G401 (cell line): ENCODE measurements around the gene SEC61A1. TPM values are rescaled to one million over a fixed set of nuclear protein-coding genes. Genes with fewer than 3 reads are reported as not detected.
A peak's percentile ranks its signal among the peaks of the same experiment; 100 is the strongest.

Experiments used
- DNase-seq: peaks from one replicate; pipeline ENCODE4 v3.0.0-alpha.2; 2015; ENCODE audit warnings: low spot score
- in situ Hi-C: cut with HindIII; loops from 2 replicates; pipeline ENCODE4 v1.10.0; 2016; ENCODE audit warnings: low sequenced_read_pairs, mixed read lengths
- total RNA-seq: library from RNA; depleted of rRNA; stranded (reverse); fragments of >200 nt; shearing (Covaris generic); gene quantifications from 2 replicates; pipeline ENCODE4 v1.2.3, GENCODE V29; 2014

The SEC61A1 gene
- total RNA-seq, 1 experiment from 2014 or later = 174 TPM

DNA sequence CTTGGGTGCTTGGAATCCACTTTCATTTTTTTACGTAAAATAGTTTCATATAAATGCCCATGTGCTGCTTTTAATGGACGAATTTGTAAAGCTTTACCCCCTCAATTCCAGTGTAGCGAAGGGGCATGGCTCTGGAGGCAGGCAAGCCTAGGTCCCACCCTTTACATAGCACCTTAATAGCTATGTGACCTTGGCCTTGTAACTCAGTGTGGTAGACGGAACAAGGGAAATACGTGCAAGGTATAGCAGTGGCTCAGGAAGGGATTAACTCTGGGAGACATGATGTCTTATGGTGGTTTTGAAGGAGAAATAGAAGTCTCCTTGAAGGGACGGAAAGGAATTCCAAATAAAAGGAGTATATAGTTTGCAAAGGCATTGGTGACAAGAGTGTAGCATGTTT lies 1.4 kb downstream of the SEC61A1 start:
- no peak for DNase-seq
- in situ Hi-C loops = no loop called here

DNA sequence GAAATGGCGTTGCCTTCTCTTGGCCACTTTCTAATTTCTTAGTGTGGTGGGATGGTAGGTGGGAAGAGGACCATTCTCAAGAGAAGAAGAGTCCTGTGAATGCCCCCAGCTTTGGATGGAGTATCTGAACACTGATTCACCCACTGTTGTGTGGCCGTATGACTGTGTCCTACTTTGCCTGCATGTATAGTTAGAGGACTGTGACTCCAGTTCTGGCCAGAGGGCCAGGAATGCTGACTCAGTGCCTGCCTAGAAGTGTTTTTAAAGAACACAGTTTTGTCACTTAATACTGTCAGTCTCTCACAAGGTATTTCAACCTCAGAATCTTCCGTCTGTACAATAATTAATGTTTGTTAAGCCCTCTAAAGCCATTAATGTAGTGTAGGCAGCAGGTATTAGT lies 2.1 kb downstream of the SEC61A1 start:
- in situ Hi-C loops = no loop called here
- no peak for DNase-seq

DNA sequence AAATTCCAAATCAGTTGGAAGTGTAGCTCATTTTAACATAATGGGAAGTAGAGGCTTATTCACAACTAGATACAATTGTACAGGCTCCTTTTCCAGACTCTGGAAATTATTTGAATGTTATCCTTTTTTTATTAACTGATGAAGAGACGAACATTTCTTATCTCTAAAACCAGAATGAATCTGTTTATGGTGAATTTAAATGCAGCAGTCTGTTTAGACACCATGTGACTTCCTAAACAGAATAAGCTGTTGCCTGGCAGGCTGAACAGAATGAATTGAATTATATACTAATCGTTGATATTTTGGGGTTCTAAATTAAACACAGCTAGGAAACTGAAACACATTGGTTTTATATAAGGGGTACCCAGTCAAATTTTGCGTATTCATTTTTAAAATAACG lies 4.0 kb downstream of the SEC61A1 start:
- in situ Hi-C loops = no loop called here

GRCh38 chr3:128060473-128061381 lies 8.5 kb downstream of the SEC61A1 start:
- DNase-seq = no peak
- in situ Hi-C loops = no loop called here

More for the DNA sequence above, 4.0 kb downstream of the SEC61A1 start:
- DNase-seq = no peak

DNA sequence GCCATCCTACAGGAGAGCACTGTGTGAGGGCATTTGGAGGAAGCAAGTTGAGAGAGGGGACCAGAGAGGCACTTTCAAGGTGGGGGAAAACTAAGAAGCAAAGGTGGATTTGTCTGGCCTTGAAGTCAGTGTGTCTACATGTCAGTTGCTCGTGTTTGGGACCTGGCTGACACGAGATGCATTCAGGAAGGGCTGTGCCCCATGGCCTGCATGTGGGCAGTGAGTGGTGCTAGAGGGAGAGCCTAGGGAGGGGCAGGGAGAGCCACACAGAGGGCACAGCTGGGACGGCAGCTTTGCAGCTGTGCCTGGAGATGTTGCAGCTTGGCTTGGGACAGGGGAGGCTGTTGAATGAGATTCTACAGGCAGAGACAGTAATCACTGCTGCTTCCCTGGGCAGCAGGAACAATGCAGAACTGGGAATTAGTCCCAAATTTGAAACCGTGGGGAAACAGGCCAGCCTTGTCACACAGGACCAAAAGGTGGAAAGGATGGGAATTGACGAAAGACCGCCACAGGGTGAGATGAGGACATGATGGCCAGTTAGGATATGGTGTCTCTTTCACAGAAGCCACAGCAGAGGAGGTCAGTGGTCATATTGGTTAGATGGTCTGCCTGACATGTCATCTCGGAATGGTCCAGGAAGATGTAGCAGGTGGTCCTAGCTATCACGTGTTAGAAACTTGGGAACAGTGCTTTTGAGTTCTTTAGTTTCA lies 10.0 kb downstream of the SEC61A1 start:
- DNase-seq = no peak
- in situ Hi-C loops = no loop called here

DNA sequence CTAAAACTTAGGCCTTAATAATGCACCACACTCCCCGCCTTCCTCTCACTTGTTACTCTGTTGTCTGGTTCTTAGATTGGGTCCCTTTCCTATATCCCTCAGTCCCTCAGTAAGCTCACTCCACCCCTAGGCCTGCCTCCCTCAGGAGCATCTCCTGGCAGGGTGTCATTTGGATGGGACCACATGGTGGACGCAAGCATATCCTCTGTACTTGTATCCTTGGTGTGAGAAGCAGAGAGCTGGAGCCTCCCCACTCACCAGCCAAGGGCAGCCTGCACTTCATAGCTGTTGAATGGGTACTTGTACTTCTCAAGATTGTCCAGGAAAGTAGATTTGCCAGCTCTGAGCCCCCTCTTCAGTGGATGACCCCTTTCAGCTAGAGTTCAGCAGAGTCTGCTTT lies 11.6 kb downstream of the SEC61A1 start:
- in situ Hi-C loops = no loop called here

GRCh38 chr3:128064962-128065361 lies 12.7 kb downstream of the SEC61A1 start:
- no peak for DNase-seq
- in situ Hi-C loops = no loop called here

More for the DNA sequence above, 11.6 kb downstream of the SEC61A1 start:
- no peak for DNase-seq

- in situ Hi-C loops = no loop called here
Observed at GRCh38 chr3:128066114-128066513, 13.9 kb downstream of the SEC61A1 start.

GRCh38 chr3:128066676-128067075 lies 14.4 kb downstream of the SEC61A1 start:
- in situ Hi-C loops = no loop called here
- no peak for DNase-seq

More at GRCh38 chr3:128066114-128066513, 13.9 kb downstream of the SEC61A1 start:
- no peak for DNase-seq

DNA sequence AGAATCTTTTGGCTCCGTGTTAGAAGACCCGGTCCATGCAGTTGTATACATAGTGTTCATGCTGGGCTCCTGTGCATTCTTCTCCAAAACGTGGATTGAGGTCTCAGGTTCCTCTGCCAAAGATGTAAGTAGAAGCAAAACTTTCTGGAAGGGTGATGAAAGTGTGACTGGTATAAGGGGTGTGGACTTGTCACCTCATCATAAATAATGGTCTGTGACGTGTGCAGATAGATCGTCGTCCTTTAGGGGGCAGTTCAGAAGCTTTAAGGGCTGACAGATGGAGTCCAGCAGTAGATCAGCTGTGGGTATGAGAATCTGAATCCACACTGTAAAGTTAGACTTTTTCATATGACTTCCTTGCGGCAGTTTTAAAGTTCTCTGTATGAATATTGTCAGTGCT lies 15.3 kb downstream of the SEC61A1 start:
- in situ Hi-C loops = no loop called here
- DNase-seq = no peak

DNA sequence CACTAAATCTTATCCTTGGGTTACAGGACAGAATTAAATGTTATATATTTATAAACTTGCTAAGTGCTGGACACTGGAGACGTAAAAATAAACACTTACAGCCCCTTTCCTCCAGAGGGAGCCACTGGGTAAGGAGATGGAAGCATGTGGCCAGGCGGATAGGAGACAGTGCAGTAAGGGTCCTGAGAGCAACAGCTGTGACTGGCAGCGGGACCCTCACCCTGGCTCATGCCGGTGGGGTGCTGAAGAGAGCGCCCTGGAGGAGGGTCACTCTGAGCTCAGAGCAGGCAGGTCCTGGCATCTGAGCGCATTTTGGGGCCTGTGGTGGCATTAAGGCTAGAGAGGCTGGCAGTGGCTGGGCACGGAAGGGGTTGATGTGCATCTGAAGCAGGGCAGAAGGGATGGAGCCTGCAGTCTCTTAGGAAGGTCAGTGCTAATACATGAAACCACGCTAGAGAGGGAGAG lies 16.0 kb downstream of the SEC61A1 start:
- in situ Hi-C loops = no loop called here
- DNase-seq = peak; percentile 44

- DNase-seq = no peak
- in situ Hi-C loops = no loop called here
Observed at GRCh38 chr3:128069271-128069670, 17.0 kb downstream of the SEC61A1 start.

DNA sequence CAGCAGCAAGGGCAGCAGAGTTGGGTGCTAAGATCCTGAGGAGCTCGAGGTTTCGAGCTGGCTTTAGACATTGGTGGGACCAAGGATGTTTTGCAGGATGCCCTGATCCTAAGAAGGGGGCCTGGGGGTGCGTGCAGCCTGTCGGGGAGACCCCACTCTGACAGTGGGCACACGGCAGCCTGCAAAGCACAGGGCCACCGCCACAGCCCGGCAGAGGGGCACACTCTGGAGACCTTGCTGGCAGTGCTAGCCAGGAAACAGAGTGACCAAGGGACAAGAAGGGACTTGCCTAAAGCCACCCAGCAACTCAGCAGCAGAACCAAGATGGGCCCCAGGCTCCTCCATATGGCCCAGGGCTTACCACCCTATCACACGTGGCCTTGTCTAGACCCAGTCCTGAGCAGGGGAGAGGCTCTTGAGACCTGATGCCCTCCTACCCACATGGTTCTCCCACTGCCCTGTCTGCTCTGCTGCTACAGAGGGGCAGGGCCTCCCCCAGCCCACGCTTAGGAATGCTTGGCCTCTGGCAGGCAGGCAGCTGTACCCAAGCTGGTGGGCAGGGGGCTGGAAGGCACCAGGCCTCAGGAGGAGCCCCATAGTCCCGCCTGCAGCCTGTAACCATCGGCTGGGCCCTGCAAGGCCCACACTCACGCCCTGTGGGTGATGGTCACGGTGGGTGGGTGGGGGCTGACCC lies 18.8 kb downstream of the SEC61A1 start:
- no peak for DNase-seq
- in situ Hi-C loops = no loop called here

DNA sequence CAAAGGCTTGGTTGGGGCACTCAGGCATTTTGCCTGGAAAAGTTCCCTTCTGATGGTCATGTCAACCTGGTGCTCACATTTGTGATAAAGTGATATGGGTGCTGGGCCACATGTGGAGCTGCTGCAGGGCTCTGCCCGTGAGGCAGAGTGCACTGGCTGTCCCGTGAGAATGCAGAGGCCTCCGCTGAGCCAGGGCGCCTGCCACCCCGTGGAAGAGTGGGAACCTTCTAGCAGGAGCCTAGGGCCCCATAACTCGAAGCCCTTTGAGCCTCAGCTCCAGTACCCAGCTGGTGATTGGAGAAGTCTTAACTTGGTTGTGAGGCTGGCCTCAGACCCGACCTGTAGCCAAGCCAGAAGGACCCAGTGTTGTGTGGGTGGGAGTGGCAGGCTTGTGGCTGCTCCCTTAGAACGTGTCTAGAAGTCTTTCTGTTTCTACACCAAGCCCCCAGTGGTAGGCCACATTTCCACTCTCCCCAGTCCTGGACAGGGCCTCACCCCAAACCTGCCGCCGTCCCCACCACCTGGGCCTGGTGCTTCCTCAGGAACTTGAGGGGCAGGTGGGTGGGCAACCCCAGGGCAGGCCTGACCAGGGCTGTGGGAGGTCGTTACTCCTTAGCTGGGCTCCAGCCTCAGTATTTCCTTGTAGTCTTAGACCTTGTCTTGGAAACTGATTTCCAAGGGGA lies 19.7 kb downstream of the SEC61A1 start:
- in situ Hi-C loops = no loop called here
- DNase-seq = no peak

DNA sequence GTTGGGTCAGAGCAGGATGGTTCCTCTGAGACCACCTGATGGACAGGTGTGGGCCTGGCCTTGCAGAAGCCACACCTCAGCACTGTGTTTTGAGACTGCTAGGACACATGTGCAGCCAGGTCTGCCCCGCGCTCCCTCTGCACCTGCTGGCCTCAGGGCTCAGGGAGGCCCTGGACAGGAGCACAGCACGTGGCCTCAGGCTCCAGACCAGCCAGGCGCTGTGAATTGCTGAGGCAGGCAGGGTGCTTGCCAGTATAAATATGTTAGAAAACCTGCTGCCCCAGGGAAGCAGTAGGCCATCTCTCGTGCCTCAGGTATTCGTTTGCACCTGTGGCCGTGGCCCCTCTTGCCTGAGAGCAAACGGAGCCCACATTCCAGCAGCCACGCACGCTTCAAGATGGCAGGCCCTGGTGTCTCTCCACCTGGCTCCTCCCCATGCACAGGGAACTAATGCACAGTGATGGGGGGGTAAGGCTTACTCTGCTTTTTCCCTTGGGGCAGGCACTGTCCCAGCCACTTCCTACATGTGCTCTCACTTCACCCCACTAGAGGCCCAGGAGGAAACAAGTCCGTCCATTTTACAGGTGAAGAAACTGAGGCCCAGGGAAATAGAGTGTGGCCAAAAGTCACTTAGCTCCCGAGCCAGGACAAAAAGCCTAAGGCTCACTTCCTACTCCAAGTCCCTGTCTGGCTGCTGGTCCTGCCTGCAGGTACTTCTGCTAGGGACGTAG lies 20.4 kb downstream of the SEC61A1 start:
- in situ Hi-C loops = no loop called here
- no peak for DNase-seq

GRCh38 chr3:128073185-128073725 lies 21.0 kb downstream of the SEC61A1 start:
- in situ Hi-C loops = no loop called here
- DNase-seq = no peak

GRCh38 chr3:128073807-128074206 lies 21.6 kb downstream of the SEC61A1 start:
- DNase-seq = no peak
- in situ Hi-C loops = no loop called here

DNA sequence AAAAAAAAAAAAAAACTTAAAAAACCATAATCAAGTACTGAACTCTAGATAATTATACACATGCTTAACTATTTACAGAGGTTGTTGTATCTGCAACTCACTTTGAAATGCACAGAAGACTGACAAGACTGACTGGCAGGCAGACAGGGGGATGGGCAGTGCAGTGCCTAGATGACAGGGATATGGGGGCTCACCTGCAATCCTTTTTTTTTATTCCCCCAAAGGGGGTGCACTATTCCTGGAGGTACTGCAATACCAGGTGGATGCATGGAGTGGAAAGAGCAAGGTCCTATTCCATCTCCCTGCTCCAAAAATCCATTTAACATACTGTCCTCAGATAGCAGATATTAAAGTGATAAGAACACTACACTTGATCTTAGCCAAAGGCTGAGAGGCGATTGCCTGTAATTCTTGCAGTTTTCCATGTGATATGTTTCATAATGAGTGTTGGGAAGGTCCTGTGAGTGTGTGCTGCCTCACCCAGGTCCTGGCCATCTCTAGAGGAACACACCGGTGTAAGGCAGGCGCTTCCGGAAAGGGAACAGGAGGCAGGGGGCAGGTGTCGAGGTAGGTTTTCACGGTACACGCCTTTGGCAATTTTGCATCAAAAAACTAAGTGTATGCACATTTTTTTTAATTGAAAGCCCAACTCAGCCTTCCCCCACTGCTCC lies 22.7 kb downstream of the SEC61A1 start:
- in situ Hi-C loops = no loop called here
- DNase-seq = no peak
